Breast epithelium (tissue), 4 donors: ENCODE measurements around the gene MRAP. TPM values are rescaled to one million over a fixed set of nuclear protein-coding genes. Genes with fewer than 3 reads are reported as not detected.

Experiments used
- DNase-seq, 2 donors: peaks; one replicate each; pipeline ENCODE4 v3.0.0-alpha.2; 2019; ENCODE audit warnings: low spot score in 2 of 2
- H3K27ac ChIP-seq, 2 donors: fragments of 200-600 bp; sonication (generic) in 1 of 2; one replicate each; pipeline ENCODE4 v1.5.1; 2016 to 2019; ENCODE audit warnings: mild to moderate bottlenecking in 1 of 2
- H3K27me3 ChIP-seq, 2 donors: fragments of 200-600 bp; sonication (generic) in 1 of 2; one replicate each; pipeline versions ENCODE4 v1.5.1 to v1.6.0; 2017 to 2019; ENCODE audit warnings: control low read depth in 1 of 2, mild to moderate bottlenecking in 1 of 2
- H3K36me3 ChIP-seq: fragments of 200-600 bp; one replicate; pipeline ENCODE4 v1.5.1; 2019
- H3K4me1 ChIP-seq, 2 donors: fragments of 200-600 bp; sonication (generic); one replicate each; pipeline ENCODE4 v1.5.1; 2016 to 2019; ENCODE audit warnings: control low read depth in 1 of 2
- H3K4me3 ChIP-seq, 3 donors: fragments of 200-600 bp; sonication (generic); 1 replicate in 2 of 3; 2 replicates in 1 of 3; pipeline ENCODE4 v1.5.1; 2016 to 2019; ENCODE audit warnings: mild to moderate bottlenecking in 3 of 3, moderate library complexity in 2 of 3
- H3K9me3 ChIP-seq, 2 donors: fragments of 200-600 bp; sonication (generic) in 1 of 2; one replicate each; pipeline ENCODE4 v1.5.1; 2016 to 2019; ENCODE audit warnings: control low read depth in 1 of 2
- POLR2A ChIP-seq: fragments of 450-650 bp; IDR thresholded peaks from one replicate; pipeline ENCODE4 v1.6.1; 2016; ENCODE audit warnings: antibody characterized with exemption, mild to moderate bottlenecking, moderate library complexity
- POLR2AphosphoS5 ChIP-seq, 3 donors: sonication (generic); formaldehyde crosslinking; IDR thresholded peaks; one replicate each; pipeline ENCODE4 v1.6.1; 2017; ENCODE audit warnings: antibody characterized with exemption in 3 of 3
- intact Hi-C: fragments of 100-400 bp; cut with DNase I; formaldehyde crosslinking; loops from one replicate; pipeline ENCODE4 v1.15.1; 2023; ENCODE audit warnings: low total_unique reads
- total RNA-seq, 3 donors: library from RNA; depleted of rRNA; stranded (reverse); fragments of >200 nt; gene quantifications; one replicate each; pipeline ENCODE4 v1.1.0, GENCODE V29; 2016
- TF ChIP-seq, protein P1 (sequence below), 3 donors: fragments of 450-650 bp; IDR thresholded peaks; one replicate each; pipeline ENCODE4 v1.5.1; 2016 to 2017; ENCODE audit warnings: antibody characterized with exemption in 3 of 3, mild to moderate bottlenecking in 3 of 3, moderate library complexity in 3 of 3

Gene MRAP
- total RNA-seq, 3 donors from 2014 or later: 5.1 to 23.4 (median 8.8) TPM

DNA sequence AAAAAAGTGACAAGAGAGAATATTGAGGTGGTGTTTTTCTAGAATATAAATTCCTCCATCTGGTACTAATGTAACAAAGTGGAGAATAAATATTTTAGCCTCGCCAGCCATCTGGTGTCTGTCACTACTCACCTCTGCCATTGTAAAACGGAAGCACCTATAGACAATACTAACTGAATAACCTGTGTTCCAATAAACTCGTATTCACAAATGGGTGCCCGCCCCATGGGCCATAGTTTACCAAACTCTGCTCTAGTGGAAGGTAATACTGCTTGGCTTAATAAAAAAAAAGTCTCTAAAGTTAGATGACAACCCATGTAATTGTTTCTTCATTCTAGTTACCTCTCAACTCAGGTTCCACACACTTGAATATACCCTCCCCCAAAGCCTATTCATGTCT, 27.9 kb upstream of the MRAP start:
- Histone ChIP-seq H3K27ac (no peak overlapping the region), H3K4me1 (no peaks in the 10 kb centered on the region), H3K27me3 (no peaks in the 10 kb centered on the region), H3K9me3 (no peaks in the 10 kb centered on the region), H3K4me3 (no peak overlapping the region), H3K36me3 (no peaks in the 10 kb centered on the region)
- TF ChIP-seq POLR2A (no peak), POLR2AphosphoS5 (IDR thresholded peaks at IDR 0.05) (no peak)
- TF ChIP-seq, protein P1, sequence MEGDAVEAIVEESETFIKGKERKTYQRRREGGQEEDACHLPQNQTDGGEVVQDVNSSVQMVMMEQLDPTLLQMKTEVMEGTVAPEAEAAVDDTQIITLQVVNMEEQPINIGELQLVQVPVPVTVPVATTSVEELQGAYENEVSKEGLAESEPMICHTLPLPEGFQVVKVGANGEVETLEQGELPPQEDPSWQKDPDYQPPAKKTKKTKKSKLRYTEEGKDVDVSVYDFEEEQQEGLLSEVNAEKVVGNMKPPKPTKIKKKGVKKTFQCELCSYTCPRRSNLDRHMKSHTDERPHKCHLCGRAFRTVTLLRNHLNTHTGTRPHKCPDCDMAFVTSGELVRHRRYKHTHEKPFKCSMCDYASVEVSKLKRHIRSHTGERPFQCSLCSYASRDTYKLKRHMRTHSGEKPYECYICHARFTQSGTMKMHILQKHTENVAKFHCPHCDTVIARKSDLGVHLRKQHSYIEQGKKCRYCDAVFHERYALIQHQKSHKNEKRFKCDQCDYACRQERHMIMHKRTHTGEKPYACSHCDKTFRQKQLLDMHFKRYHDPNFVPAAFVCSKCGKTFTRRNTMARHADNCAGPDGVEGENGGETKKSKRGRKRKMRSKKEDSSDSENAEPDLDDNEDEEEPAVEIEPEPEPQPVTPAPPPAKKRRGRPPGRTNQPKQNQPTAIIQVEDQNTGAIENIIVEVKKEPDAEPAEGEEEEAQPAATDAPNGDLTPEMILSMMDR (IDR thresholded peaks at IDR 0.05): no peak
- DNase-seq: no peak
- intact Hi-C loops: no loop called here

DNA sequence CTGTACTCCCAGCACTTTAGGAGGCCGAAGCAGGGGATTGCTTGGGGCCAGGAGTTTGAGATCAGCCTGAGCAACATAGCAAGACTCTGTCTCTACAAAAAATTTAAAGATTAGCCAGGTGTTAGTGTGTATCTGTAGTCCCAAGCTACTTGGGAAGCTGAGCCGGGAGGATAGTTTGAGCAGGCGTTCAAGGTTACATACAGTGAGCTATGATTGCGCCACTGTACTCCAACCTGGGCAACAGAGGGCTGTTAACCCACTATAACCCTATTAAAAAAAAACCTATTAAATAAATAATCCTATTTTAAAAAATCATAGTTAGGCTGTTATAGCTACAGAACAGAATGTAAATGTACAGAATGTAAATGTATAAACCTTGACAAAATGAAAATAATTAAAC, 22.0 kb upstream of the MRAP start:
- intact Hi-C loops: no loop called here
- TF ChIP-seq POLR2AphosphoS5 (IDR thresholded peaks at IDR 0.05) (no peak), POLR2A (no peak)
- TF ChIP-seq, protein P1 (IDR thresholded peaks at IDR 0.05): no peak
- Histone ChIP-seq H3K27ac (no peak overlapping the region), H3K9me3 (no peaks in the 10 kb centered on the region), H3K27me3 (no peaks in the 10 kb centered on the region), H3K36me3 (no peaks in the 10 kb centered on the region), H3K4me1 (peaks cover 0 to 7% of the 10 kb centered on the region in 2 donors), H3K4me3 (no peak overlapping the region)
- no peak for DNase-seq

DNA sequence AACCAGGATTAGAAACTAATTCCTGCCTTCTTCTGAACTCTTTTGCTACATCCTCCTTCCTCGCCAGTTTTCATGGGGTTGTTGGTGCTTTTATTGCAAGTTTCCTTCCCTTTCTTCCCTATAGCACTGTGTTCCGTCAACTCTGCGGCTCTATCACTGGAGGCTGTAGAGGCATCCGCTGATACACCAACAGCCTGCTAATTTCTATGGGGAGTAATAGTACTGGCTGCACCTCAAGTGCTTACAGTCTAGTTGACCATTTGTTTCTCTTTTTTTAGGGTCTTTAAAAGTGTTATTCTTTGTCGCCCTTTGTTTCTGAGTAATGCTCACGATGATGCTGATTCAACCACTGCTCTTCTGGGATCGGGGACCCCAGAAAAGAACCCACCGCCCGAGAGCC, 20.6 kb upstream of the MRAP start:
- no peaks in the 10 kb centered on the region for H3K27me3 ChIP-seq
- H3K4me3 ChIP-seq: peak overlapping the region; percentile 76 to 83 (median 82)
- intact Hi-C loops: no loop called here
- no peaks in the 10 kb centered on the region for H3K9me3 ChIP-seq
- peaks cover 0 to 7% of the 10 kb centered on the region in 2 donors for H3K4me1 ChIP-seq
- DNase-seq: no peak
- no peaks in the 10 kb centered on the region for H3K36me3 ChIP-seq
- no peak overlapping the region for H3K27ac ChIP-seq
- no peak for TF ChIP-seq POLR2AphosphoS5 (IDR thresholded peaks at IDR 0.05)
- TF ChIP-seq, protein P1 (IDR thresholded peaks at IDR 0.05): no peak
- no peak for TF ChIP-seq POLR2A

DNA sequence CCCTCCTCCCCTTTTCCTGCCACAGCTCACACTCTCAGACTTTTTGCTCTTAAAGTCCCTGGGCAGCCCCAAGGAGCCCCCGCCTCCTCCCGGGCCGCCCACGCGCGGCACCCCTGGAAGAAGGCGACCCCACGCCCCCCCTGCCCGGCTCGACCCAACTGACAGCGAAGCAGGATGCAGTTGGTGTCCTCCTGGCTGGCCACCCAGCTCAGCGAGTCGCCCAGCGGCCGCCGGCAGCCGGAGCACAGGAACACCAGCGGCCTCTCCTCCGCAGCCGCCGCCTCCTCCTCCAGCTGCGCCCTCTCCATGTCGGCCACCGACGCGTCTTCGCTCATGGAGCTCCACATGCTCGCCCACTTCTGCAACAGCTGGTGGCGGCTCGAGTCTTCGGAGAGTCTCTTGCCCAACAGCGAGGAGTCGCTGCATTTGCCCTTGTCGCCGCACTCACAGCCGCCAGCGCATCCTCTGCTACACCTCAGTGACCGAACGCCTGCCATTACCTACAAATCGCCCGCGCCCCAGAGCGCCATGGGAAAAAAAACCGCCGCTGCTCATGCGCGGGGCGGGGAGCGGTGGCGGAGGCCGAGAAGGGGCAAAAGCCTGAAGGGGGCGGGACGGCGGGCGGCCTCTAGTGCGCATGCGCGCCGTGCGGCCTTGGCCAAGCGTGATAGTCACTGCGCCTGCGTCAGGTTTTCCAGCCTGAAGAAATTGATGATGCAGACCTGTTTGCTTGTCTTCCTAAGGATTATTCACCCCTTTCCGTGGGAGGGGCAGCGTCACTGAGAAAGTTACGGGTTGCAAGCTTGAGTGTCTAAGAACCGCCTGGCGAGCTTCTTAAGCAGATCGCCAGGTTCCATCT, 19.9 kb upstream of the MRAP start, which contains the start of gene MIS18A:
TSS of gene MIS18A (minus strand) at position 532 of the 859 bp plus-strand sequence. CDS start at position 497, 35 bp downstream.
- TF ChIP-seq POLR2A: no peak
- TF ChIP-seq, protein P1 (IDR thresholded peaks at IDR 0.05): peak in 1 of 3 donors; percentile 11
- peak; percentile 49 to 76 (median 50) for TF ChIP-seq POLR2AphosphoS5 (IDR thresholded peaks at IDR 0.05)
- no peaks in the 10 kb centered on the region for H3K36me3 ChIP-seq
- H3K27me3 ChIP-seq: no peaks in the 10 kb centered on the region
- H3K9me3 ChIP-seq: no peaks in the 10 kb centered on the region
- DNase-seq: peak; percentile 94 to 95
- peak within 1 kb of the TSS; percentile 76 to 83 (median 82) for H3K4me3 ChIP-seq
- H3K27ac ChIP-seq: peak within 1 kb of the TSS; percentile 77 to 80
- intact Hi-C loops: no loop called here
- H3K4me1 ChIP-seq: peaks cover 0 to 7% of the 10 kb centered on the region in 2 donors

DNA sequence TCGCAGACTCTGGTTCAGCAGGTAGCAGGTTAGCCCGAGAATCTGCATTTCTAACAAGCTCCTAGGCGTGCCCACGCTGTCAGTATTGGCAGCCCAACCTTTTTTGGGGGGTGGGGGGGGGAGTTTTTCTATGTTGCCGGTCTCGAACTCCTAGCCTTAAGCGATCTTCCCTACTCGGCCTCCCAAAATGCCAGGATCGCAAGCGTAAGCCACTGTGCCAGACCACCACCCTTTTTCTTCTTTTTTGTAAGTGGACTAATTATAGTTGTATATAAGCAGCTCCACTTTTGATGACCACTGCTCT, 19.3 kb upstream of the MRAP start:
- intact Hi-C loops: no loop called here
- H3K4me3 ChIP-seq: peak overlapping the region; percentile 76 to 83 (median 82)
- H3K4me1 ChIP-seq: peaks cover 0 to 7% of the 10 kb centered on the region in 2 donors
- H3K27me3 ChIP-seq: no peaks in the 10 kb centered on the region
- no peaks in the 10 kb centered on the region for H3K36me3 ChIP-seq
- DNase-seq: no peak
- TF ChIP-seq POLR2AphosphoS5 (IDR thresholded peaks at IDR 0.05) (no peak), POLR2A (no peak)
- TF ChIP-seq, protein P1 (IDR thresholded peaks at IDR 0.05): no peak
- peak overlapping the region; percentile 77 to 80 for H3K27ac ChIP-seq
- H3K9me3 ChIP-seq: no peaks in the 10 kb centered on the region
